ENCODE data around the gene EYA2.

DNA sequence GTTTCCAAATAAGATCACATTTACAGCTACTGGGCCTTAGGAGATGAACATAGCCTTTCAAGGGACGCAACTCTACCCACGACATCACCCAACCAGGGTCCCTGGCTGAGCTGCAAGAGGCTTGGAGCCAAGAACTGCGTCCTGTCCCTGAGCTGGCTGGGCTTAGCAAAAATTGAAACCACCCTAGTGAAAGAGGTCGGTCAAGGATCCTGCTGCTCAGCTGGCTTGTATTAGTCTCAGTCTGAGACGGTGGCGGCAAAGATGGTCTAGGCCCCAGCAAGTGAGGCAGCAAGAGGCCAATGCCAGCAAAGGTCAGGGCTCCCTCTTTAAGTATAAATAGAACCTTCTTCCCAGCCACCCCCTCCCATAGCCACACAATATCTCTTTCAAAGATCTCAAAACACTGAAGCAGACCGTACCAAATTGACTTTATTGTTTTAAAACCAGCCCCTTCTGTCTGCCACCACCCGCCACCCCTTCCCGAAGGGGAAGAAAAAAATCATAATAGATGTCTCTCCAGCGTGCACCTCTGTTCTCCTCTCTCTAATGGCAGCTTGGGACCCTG, 140.5 kb downstream of the EYA2 start:
- TF ChIP-seq CTCF (IDR thresholded peaks at IDR 0.05; ENCODE audit: poor library complexity) (no peak), EZH2 (IDR thresholded peaks at IDR 0.05; ENCODE audit: borderline replicate concordance) (no peak)

All from hepatocyte (in vitro differentiated cells).